Colonic mucosa (tissue), 4 donors: ENCODE results near the gene IL18BP. TPM values are rescaled to one million over a fixed set of nuclear protein-coding genes. Genes with fewer than 3 reads are reported as not detected.

Experiments
- DNase-seq: peaks from one replicate; pipeline ENCODE4 v3.0.0-alpha.2; 2020
- H3K27ac ChIP-seq: fragments of 200-600 bp; one replicate; pipeline ENCODE4 v1.8.0; 2021
- H3K27me3 ChIP-seq: fragments of 200-600 bp; one replicate; pipeline ENCODE4 v1.8.0; 2021
- H3K36me3 ChIP-seq: fragments of 200-600 bp; one replicate; pipeline ENCODE4 v1.8.0; 2021
- H3K4me1 ChIP-seq: fragments of 200-600 bp; one replicate; pipeline ENCODE4 v1.8.0; 2021; ENCODE audit warnings: mild to moderate bottlenecking
- H3K4me3 ChIP-seq: fragments of 200-600 bp; one replicate; pipeline ENCODE4 v1.8.0; 2021
- H3K9ac ChIP-seq, 2 donors: one replicate each; pipeline ENCODE4 v1.7.0; 2013; ENCODE audit warnings: control low read depth in 2 of 2, low read depth in 2 of 2, low read length in 2 of 2
- H3K9me3 ChIP-seq: fragments of 200-600 bp; one replicate; pipeline ENCODE4 v1.8.0; 2021
- intact Hi-C: fragments of 100-400 bp; cut with DNase I; formaldehyde crosslinking; loops from one replicate; pipeline ENCODE4 v1.14.1; 2022
- total RNA-seq, 2 donors: library from RNA; stranded (reverse); fragmentation: NEBNext Ultra II Directional in 1 of 2; extraction: Animal tissue kit (Norgen Biotek cat#: 25700) in 1 of 2; gene quantifications; one replicate each; pipeline ENCODE4 v1.2.1, GENCODE V29; 2021
- TF ChIP-seq, protein P1 (sequence below): fragments of 200-600 bp; IDR thresholded peaks from one replicate; pipeline ENCODE4 v1.8.0; 2022; ENCODE audit warnings: antibody characterized with exemption, mild to moderate bottlenecking
- donor health status: healthy.
- donor health status: DM: no; HTN: no; CAD: no.
- donor health status: DM: no; HTN: no; CAD: no.

The IL18BP gene
- total RNA-seq, 2 donors from 2014 or later, result 5.6 to 9.0 TPM

GRCh38 chr11:72002841-72003775, 4.4 kb downstream of the IL18BP start:
- H3K36me3 ChIP-seq, result peaks cover 50% of the 10 kb centered on the region
- peaks cover 3% of the 10 kb centered on the region for H3K4me1 ChIP-seq
- DNase-seq, result no peak

GRCh38 chr11:72003776-72004171, 5.1 kb downstream of the IL18BP start:
- Histone ChIP-seq H3K27ac (no peak overlapping the region), H3K9me3 (no peaks in the 10 kb centered on the region), H3K4me3 (no peak overlapping the region), H3K36me3 (peaks cover 57% of the 10 kb centered on the region), H3K4me1 (peaks cover 3% of the 10 kb centered on the region), H3K27me3 (no peaks in the 10 kb centered on the region), H3K9ac (no peak overlapping the region)
- intact Hi-C loops, result no loop called here
- DNase-seq, result no peak
- TF ChIP-seq, protein P1, sequence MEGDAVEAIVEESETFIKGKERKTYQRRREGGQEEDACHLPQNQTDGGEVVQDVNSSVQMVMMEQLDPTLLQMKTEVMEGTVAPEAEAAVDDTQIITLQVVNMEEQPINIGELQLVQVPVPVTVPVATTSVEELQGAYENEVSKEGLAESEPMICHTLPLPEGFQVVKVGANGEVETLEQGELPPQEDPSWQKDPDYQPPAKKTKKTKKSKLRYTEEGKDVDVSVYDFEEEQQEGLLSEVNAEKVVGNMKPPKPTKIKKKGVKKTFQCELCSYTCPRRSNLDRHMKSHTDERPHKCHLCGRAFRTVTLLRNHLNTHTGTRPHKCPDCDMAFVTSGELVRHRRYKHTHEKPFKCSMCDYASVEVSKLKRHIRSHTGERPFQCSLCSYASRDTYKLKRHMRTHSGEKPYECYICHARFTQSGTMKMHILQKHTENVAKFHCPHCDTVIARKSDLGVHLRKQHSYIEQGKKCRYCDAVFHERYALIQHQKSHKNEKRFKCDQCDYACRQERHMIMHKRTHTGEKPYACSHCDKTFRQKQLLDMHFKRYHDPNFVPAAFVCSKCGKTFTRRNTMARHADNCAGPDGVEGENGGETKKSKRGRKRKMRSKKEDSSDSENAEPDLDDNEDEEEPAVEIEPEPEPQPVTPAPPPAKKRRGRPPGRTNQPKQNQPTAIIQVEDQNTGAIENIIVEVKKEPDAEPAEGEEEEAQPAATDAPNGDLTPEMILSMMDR, result no peak

More at GRCh38 chr11:72002841-72003775, 4.4 kb downstream of the IL18BP start:
- no peak overlapping the region for H3K4me3 ChIP-seq
- intact Hi-C loops, result no loop called here
- H3K27me3 ChIP-seq, result no peaks in the 10 kb centered on the region
- H3K9me3 ChIP-seq, result no peaks in the 10 kb centered on the region
- TF ChIP-seq, protein P1, result no peak
- H3K9ac ChIP-seq, result no peak overlapping the region
- H3K27ac ChIP-seq, result no peak overlapping the region

DNA sequence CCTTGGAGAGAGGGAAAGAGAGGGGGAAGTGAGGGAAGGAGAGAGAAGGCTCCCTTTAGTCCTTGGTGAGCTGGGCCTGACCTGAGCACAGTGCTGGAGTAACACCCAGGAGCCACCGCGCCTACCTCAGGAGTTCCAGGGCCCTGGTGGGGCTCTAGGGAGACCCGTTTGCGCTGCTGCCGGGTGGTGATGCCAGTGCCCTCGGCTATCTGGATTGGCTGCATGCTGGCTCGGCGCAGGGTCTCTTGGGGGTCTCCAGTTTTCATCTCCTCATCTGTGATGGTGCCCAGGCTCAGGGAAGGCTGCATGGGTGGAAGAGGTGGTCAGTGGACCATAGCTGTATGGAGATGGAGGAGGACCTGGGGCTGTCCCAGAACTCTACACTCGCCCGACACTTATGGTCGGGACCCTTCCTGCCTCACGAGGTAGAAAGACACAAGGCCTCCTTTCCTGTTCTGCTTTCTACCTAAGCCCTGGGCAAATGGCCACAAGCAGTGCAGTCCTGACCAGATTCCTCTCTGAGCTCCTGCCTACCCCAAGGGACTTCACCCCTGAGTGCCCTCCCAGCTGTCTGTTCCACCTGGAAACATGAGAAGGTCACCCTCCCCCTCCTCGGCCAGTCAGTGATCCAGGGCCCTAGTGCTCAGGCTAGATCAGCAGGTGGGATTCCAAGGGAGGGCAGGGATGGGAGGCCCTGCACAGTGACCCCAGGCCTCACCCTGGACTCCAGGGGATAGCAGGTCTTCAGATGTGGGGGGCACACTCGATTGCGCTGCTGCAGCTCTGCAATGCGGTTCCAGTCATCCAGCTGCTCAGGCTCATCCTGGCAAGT, 6.0 kb downstream of the IL18BP start:
- intact Hi-C loops, result no loop called here
- Histone ChIP-seq H3K4me1 (no peaks in the 10 kb centered on the region), H3K9ac (no peak overlapping the region), H3K9me3 (no peaks in the 10 kb centered on the region), H3K27ac (no peak overlapping the region), H3K4me3 (no peak overlapping the region), H3K27me3 (no peaks in the 10 kb centered on the region), H3K36me3 (peaks cover 66% of the 10 kb centered on the region)
- no peak for DNase-seq
- TF ChIP-seq, protein P1, result no peak

GRCh38 chr11:72005347-72006260, 6.9 kb downstream of the IL18BP start:
- Histone ChIP-seq H3K4me1 (no peaks in the 10 kb centered on the region), H3K36me3 (peaks cover 73% of the 10 kb centered on the region), H3K4me3 (no peak overlapping the region), H3K9ac (no peak overlapping the region), H3K27me3 (no peaks in the 10 kb centered on the region), H3K27ac (no peak overlapping the region), H3K9me3 (no peaks in the 10 kb centered on the region)
- DNase-seq, result no peak
- intact Hi-C loops, result no loop called here
- TF ChIP-seq, protein P1, result no peak
